ENCODE results near the gene MAP4K4.

MAP4K4 gene

GRCh38 chr2:101895819-101896322 is 198.4 kb downstream of the MAP4K4 start:
- DNase-seq (ENCODE audit: low spot score) = no peak
- Histone ChIP-seq H2BK15ac (ENCODE audit: low read length) (no peak overlapping the region), H2AFZ (ENCODE audit: low read length) (no peak overlapping the region), H3K4me1 (ENCODE audit: control insufficient read depth in 2 of 2, insufficient read depth in 1 of 2, low read depth in 1 of 2, low read length in 2 of 2) (peaks cover 3 to 10% of the 10 kb centered on the region in 2 donors), H3K4me2 (ENCODE audit: insufficient read depth, low read length, poor library complexity, severe bottlenecking) (no peak overlapping the region), H4K91ac (ENCODE audit: low read depth, low read length, poor library complexity) (no peak overlapping the region), H2AK5ac (ENCODE audit: low read depth, low read length) (no peak overlapping the region), H3K14ac (ENCODE audit: low read length) (no peak overlapping the region), H2BK5ac (ENCODE audit: low read length) (no peak overlapping the region), H2BK120ac (ENCODE audit: low read depth, low read length) (no peak overlapping the region), H3K4me3 (ENCODE audit: low read length in 2 of 2) (no peak overlapping the region), H3K23ac (ENCODE audit: low read depth, low read length, poor library complexity) (no peak overlapping the region), H4K8ac (ENCODE audit: low read depth, low read length) (no peak overlapping the region), H3K36me3 (replicated peaks in 1 of 2; ENCODE audit: control insufficient read depth in 2 of 2, insufficient read depth in 2 of 2, low read length in 2 of 2) (peaks cover 4 to 66% of the 10 kb centered on the region in 2 donors), H3K27me3 (ENCODE audit: control insufficient read depth in 3 of 3, insufficient read depth in 3 of 3, low read depth in 1 of 3, low read length in 3 of 3) (no peaks in the 10 kb centered on the region), H3K9me3 (replicated peaks in 1 of 2; ENCODE audit: control insufficient read depth in 2 of 2, insufficient read depth in 1 of 2, low read depth in 1 of 2, low read length in 2 of 2) (peaks cover 0 to 3% of the 10 kb centered on the region in 2 donors), H3K4ac (ENCODE audit: low read length) (no peak overlapping the region), H3K79me1 (ENCODE audit: low read depth, low read length) (no peaks in the 10 kb centered on the region), H3K27ac (replicated peaks; ENCODE audit: low read length) (no peak overlapping the region), H3K18ac (ENCODE audit: low read length) (peak overlapping the region; percentile 6), H2BK12ac (ENCODE audit: low read length) (no peak overlapping the region), H3K9ac (ENCODE audit: low read depth, low read length, poor library complexity) (no peak overlapping the region)
- WGBS, 2 donors (ENCODE audit: extremely low coverage in 2 of 2, insufficient read length in 2 of 2, insufficient replicate concordance in 1 of 2) = no CpG with 5 or more reads among the region's 2 CpGs

GRCh38 chr2:101897301-101897700 is 199.8 kb downstream of the MAP4K4 start:
- H3K4me2 ChIP-seq (ENCODE audit: insufficient read depth, low read length, poor library complexity, severe bottlenecking) = no peak overlapping the region
- no peak overlapping the region for H3K4me3 ChIP-seq (ENCODE audit: low read length in 2 of 2)
- H2AK5ac ChIP-seq (ENCODE audit: low read depth, low read length) = no peak overlapping the region
- H3K9me3 ChIP-seq (replicated peaks in 1 of 2; ENCODE audit: control insufficient read depth in 2 of 2, insufficient read depth in 1 of 2, low read depth in 1 of 2, low read length in 2 of 2) = peaks cover 0 to 2% of the 10 kb centered on the region in 2 donors
- peaks cover 3 to 10% of the 10 kb centered on the region in 2 donors for H3K4me1 ChIP-seq (ENCODE audit: control insufficient read depth in 2 of 2, insufficient read depth in 1 of 2, low read depth in 1 of 2, low read length in 2 of 2)
- no peak overlapping the region for H3K18ac ChIP-seq (ENCODE audit: low read length)
- H3K27me3 ChIP-seq (ENCODE audit: control insufficient read depth in 3 of 3, insufficient read depth in 3 of 3, low read depth in 1 of 3, low read length in 3 of 3) = no peaks in the 10 kb centered on the region
- H3K9ac ChIP-seq (ENCODE audit: low read depth, low read length, poor library complexity) = no peak overlapping the region
- WGBS, 2 donors (ENCODE audit: extremely low coverage in 2 of 2, insufficient read length in 2 of 2, insufficient replicate concordance in 1 of 2) = no CpG with 5 or more reads among the region's 1 CpG
- no peak overlapping the region for H3K4ac ChIP-seq (ENCODE audit: low read length)
- no peak overlapping the region for H4K8ac ChIP-seq (ENCODE audit: low read depth, low read length)
- H3K14ac ChIP-seq (ENCODE audit: low read length) = no peak overlapping the region
- H3K79me1 ChIP-seq (ENCODE audit: low read depth, low read length) = no peaks in the 10 kb centered on the region
- H2BK15ac ChIP-seq (ENCODE audit: low read length) = no peak overlapping the region
- no peak overlapping the region for H2BK12ac ChIP-seq (ENCODE audit: low read length)
- peaks cover 2 to 52% of the 10 kb centered on the region in 2 donors for H3K36me3 ChIP-seq (replicated peaks in 1 of 2; ENCODE audit: control insufficient read depth in 2 of 2, insufficient read depth in 2 of 2, low read length in 2 of 2)
- no peak overlapping the region for H3K23ac ChIP-seq (ENCODE audit: low read depth, low read length, poor library complexity)
- no peak overlapping the region for H4K91ac ChIP-seq (ENCODE audit: low read depth, low read length, poor library complexity)
- no peak for DNase-seq (ENCODE audit: low spot score)
- H2BK120ac ChIP-seq (ENCODE audit: low read depth, low read length) = no peak overlapping the region
- H2AFZ ChIP-seq (ENCODE audit: low read length) = no peak overlapping the region
- H3K27ac ChIP-seq (replicated peaks; ENCODE audit: low read length) = no peak overlapping the region
- H2BK5ac ChIP-seq (ENCODE audit: low read length) = no peak overlapping the region

- Histone ChIP-seq H3K23ac (ENCODE audit: low read depth, low read length, poor library complexity) (no peak overlapping the region), H4K8ac (ENCODE audit: low read depth, low read length) (no peak overlapping the region), H3K4me3 (ENCODE audit: low read length in 2 of 2) (no peak overlapping the region), H2BK12ac (ENCODE audit: low read length) (no peak overlapping the region), H3K14ac (ENCODE audit: low read length) (no peak overlapping the region), H3K4me2 (ENCODE audit: insufficient read depth, low read length, poor library complexity, severe bottlenecking) (no peak overlapping the region), H3K18ac (ENCODE audit: low read length) (no peak overlapping the region), H4K91ac (ENCODE audit: low read depth, low read length, poor library complexity) (no peak overlapping the region), H3K4ac (ENCODE audit: low read length) (no peak overlapping the region), H2AK5ac (ENCODE audit: low read depth, low read length) (no peak overlapping the region), H2BK15ac (ENCODE audit: low read length) (no peak overlapping the region), H2AFZ (ENCODE audit: low read length) (no peak overlapping the region), H3K9ac (ENCODE audit: low read depth, low read length, poor library complexity) (no peak overlapping the region), H3K9me3 (replicated peaks in 1 of 2; ENCODE audit: control insufficient read depth in 2 of 2, insufficient read depth in 1 of 2, low read depth in 1 of 2, low read length in 2 of 2) (peaks cover 0 to 2% of the 10 kb centered on the region in 2 donors), H3K27me3 (ENCODE audit: control insufficient read depth in 3 of 3, insufficient read depth in 3 of 3, low read depth in 1 of 3, low read length in 3 of 3) (no peaks in the 10 kb centered on the region), H3K4me1 (ENCODE audit: control insufficient read depth in 2 of 2, insufficient read depth in 1 of 2, low read depth in 1 of 2, low read length in 2 of 2) (no peaks in the 10 kb centered on the region), H3K36me3 (replicated peaks in 1 of 2; ENCODE audit: control insufficient read depth in 2 of 2, insufficient read depth in 2 of 2, low read length in 2 of 2) (peaks cover 0 to 34% of the 10 kb centered on the region in 2 donors), H2BK120ac (ENCODE audit: low read depth, low read length) (no peak overlapping the region), H3K79me1 (ENCODE audit: low read depth, low read length) (no peaks in the 10 kb centered on the region), H2BK5ac (ENCODE audit: low read length) (no peak overlapping the region), H3K27ac (replicated peaks; ENCODE audit: low read length) (no peak overlapping the region)
- DNase-seq (ENCODE audit: low spot score) = no peak
Observed at GRCh38 chr2:101899265-101899664, 201.8 kb downstream of the MAP4K4 start.

GRCh38 chr2:101899871-101900270 is 202.4 kb downstream of the MAP4K4 start:
- DNase-seq (ENCODE audit: low spot score) = no peak
- H3K9me3 ChIP-seq (replicated peaks in 1 of 2; ENCODE audit: control insufficient read depth in 2 of 2, insufficient read depth in 1 of 2, low read depth in 1 of 2, low read length in 2 of 2) = peaks cover 0 to 2% of the 10 kb centered on the region in 2 donors
- H2BK120ac ChIP-seq (ENCODE audit: low read depth, low read length) = no peak overlapping the region
- H2AFZ ChIP-seq (ENCODE audit: low read length) = no peak overlapping the region
- no peak overlapping the region for H3K9ac ChIP-seq (ENCODE audit: low read depth, low read length, poor library complexity)
- peaks cover 0 to 28% of the 10 kb centered on the region in 2 donors for H3K36me3 ChIP-seq (replicated peaks in 1 of 2; ENCODE audit: control insufficient read depth in 2 of 2, insufficient read depth in 2 of 2, low read length in 2 of 2)
- no peaks in the 10 kb centered on the region for H3K79me1 ChIP-seq (ENCODE audit: low read depth, low read length)
- no peak overlapping the region for H2AK5ac ChIP-seq (ENCODE audit: low read depth, low read length)
- no peaks in the 10 kb centered on the region for H3K27me3 ChIP-seq (ENCODE audit: control insufficient read depth in 3 of 3, insufficient read depth in 3 of 3, low read depth in 1 of 3, low read length in 3 of 3)
- H4K91ac ChIP-seq (ENCODE audit: low read depth, low read length, poor library complexity) = no peak overlapping the region
- no CpG with 5 or more reads among the region's 1 CpG for WGBS, 2 donors (ENCODE audit: extremely low coverage in 2 of 2, insufficient read length in 2 of 2, insufficient replicate concordance in 1 of 2)
- no peak overlapping the region for H4K8ac ChIP-seq (ENCODE audit: low read depth, low read length)
- H2BK12ac ChIP-seq (ENCODE audit: low read length) = no peak overlapping the region
- H3K4me3 ChIP-seq (ENCODE audit: low read length in 2 of 2) = no peak overlapping the region
- H3K4ac ChIP-seq (ENCODE audit: low read length) = no peak overlapping the region
- H3K18ac ChIP-seq (ENCODE audit: low read length) = no peak overlapping the region
- H3K23ac ChIP-seq (ENCODE audit: low read depth, low read length, poor library complexity) = no peak overlapping the region
- no peak overlapping the region for H3K27ac ChIP-seq (replicated peaks; ENCODE audit: low read length)
- no peak overlapping the region for H2BK15ac ChIP-seq (ENCODE audit: low read length)
- H2BK5ac ChIP-seq (ENCODE audit: low read length) = no peak overlapping the region
- no peak overlapping the region for H3K4me2 ChIP-seq (ENCODE audit: insufficient read depth, low read length, poor library complexity, severe bottlenecking)
- H3K4me1 ChIP-seq (ENCODE audit: control insufficient read depth in 2 of 2, insufficient read depth in 1 of 2, low read depth in 1 of 2, low read length in 2 of 2) = no peaks in the 10 kb centered on the region
- H3K14ac ChIP-seq (ENCODE audit: low read length) = no peak overlapping the region
